ENCODE data around the gene C1orf122. TPM values are rescaled to one million over a fixed set of nuclear protein-coding genes. Genes with fewer than 3 reads are reported as not detected.

The C1orf122 gene
- total and polyA plus RNA-seq, 12 donors: 37.8 to 53.0 (median 46.8) TPM

- intact Hi-C loops (cut with DNase I): no loop called here
- Histone ChIP-seq H3K27ac (no peak overlapping the region), H3K27me3 (peaks cover 0 to 41% (median 26%) of the 10 kb centered on the region in 7 donors), H3K4me1 (no peaks in the 10 kb centered on the region), H3K4me3 (no peak overlapping the region), H3K9me3 (no peaks in the 10 kb centered on the region), H3K36me3 (no peaks in the 10 kb centered on the region)
- TF ChIP-seq, protein P1, sequence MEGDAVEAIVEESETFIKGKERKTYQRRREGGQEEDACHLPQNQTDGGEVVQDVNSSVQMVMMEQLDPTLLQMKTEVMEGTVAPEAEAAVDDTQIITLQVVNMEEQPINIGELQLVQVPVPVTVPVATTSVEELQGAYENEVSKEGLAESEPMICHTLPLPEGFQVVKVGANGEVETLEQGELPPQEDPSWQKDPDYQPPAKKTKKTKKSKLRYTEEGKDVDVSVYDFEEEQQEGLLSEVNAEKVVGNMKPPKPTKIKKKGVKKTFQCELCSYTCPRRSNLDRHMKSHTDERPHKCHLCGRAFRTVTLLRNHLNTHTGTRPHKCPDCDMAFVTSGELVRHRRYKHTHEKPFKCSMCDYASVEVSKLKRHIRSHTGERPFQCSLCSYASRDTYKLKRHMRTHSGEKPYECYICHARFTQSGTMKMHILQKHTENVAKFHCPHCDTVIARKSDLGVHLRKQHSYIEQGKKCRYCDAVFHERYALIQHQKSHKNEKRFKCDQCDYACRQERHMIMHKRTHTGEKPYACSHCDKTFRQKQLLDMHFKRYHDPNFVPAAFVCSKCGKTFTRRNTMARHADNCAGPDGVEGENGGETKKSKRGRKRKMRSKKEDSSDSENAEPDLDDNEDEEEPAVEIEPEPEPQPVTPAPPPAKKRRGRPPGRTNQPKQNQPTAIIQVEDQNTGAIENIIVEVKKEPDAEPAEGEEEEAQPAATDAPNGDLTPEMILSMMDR (IDR thresholded peaks at IDR 0.05): no peak
- DNase-seq: no peak
- WGBS, 2 donors: 74 to 82% methylated on average over 17 of the region's 17 CpGs
- no peak for ATAC-seq
Observed at GRCh38 chr1:37782491-37782890, 25.1 kb upstream of the C1orf122 start.

DNA sequence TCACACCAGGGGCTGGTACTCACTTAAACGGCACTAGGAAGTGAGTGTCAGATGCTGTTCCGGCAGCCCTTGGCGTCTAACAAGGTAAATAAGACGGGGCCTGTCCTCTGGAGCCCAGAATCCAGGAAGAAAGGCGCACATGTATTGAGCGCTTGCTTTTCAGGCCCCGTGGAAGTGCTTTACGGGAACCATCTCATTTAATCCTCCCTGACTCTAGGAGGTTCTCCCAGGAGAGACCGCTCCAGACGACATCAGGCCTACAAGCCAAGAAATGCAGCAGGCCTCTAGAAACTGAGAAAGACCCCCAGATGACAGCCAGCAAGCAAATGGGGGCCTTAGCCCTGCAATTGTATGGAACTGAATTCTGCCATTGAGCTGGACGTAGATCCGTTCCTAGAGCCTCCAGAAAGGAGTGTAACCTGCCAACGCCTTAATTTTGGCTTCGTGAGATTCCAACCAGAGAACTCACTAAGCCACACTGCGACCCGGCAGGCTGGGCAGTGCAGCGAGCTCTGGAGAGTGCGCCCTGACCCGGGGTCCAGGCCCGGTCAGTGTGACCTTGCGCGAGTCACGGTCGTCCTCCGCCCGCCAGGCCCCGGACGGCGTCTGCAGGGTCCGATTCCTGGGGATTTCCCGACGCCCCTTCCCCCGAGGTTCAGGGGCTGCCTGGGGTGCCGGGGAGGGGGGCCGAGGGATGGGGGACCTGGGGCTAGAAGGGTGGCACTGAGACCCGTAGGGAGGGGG lies 14.5 kb upstream of the C1orf122 start:
- ATAC-seq (no peak), DNase-seq (no peak)
- Histone ChIP-seq H3K27me3 (peaks cover 0 to 53% (median 15%) of the 10 kb centered on the region in 7 donors), H3K9me3 (no peaks in the 10 kb centered on the region), H3K4me3 (peak overlapping the region in 9 of 10 donors; percentile 48 to 67 (median 59)), H3K4me1 (peaks cover 0 to 22% (median 16%) of the 10 kb centered on the region in 9 donors), H3K27ac (no peak overlapping the region), H3K36me3 (no peaks in the 10 kb centered on the region)
- intact Hi-C loops (cut with DNase I): no loop called here
- TF ChIP-seq, protein P1 (IDR thresholded peaks at IDR 0.05): no peak
- WGBS, 2 donors: 28 to 31% methylated on average over 36 of the region's 36 CpGs

GRCh38 chr1:37793773-37794371 lies 13.7 kb upstream of the C1orf122 start, which contains the start of gene MANEAL:
Gene MANEAL (plus strand): TSS chr1:37793847. CDS start chr1:37794183, 336 bp downstream.
- Histone ChIP-seq H3K27me3 (peaks cover 0 to 47% (median 12%) of the 10 kb centered on the region in 7 donors), H3K4me1 (peaks cover 0 to 22% (median 16%) of the 10 kb centered on the region in 9 donors), H3K36me3 (no peaks in the 10 kb centered on the region), H3K4me3 (peak within 1 kb of the TSS in 9 of 10 donors; percentile 48 to 67 (median 59)), H3K9me3 (no peaks in the 10 kb centered on the region), H3K27ac (no peak within 1 kb of the TSS)
- 0% methylated on average over 46 to 80 of the region's 82 CpGs for WGBS, 2 donors
- peak in 1 of 2 donors; percentile 42 for DNase-seq
- intact Hi-C loops (cut with DNase I): no loop called here
- TF ChIP-seq, protein P1 (IDR thresholded peaks at IDR 0.05): no peak
- ATAC-seq: peak; percentile 68 to 89 (median 81)

DNA sequence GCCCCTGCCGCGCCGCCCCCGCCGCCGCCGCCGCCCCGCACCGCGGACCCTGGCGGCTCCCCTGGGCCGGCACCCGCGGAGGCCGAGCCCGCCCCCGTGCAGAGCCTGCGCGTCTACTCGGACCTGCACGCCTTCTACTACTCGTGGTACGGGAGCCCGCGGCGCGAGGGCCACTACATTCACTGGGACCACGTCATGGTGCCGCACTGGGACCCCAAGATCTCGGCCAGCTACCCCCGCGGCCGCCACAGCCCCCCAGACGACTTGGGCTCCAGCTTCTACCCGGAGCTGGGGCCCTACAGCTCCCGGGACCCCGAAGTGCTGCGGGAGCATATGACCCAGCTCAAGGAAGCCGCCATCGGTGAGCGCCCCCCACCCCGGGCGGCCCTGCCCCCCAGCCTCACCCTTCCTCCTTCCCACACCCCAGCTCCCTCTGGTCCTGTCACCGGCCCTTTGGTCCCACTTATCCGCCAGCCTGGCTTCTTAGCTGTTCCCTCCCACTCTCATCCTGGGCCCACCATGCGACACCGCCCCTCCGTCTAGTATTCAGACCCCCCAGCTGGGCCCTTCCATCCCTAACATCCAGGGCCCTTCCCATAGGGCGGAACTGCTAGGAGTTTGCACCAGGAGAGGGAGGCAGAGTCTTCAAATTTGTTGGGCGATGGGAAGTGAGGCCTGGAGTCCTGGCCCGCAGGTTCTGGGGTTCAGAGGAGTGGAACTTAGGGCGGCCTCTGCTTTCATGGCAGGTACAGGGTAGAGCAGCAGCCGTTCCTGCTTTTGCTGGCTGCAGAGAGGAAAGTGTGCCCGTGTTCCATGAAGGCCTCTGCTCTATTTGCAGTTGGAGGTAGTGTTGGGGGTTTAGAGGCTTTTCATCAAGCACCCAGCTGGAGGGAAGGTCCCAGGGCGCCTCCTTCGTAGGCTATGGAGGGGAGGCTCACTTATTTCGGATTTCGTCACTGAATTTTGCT lies 12.9 kb upstream of the C1orf122 start:
- Histone ChIP-seq H3K36me3 (peaks cover 0 to 6% (median 0%) of the 10 kb centered on the region in 9 donors), H3K4me1 (peaks cover 0 to 22% (median 16%) of the 10 kb centered on the region in 9 donors), H3K27ac (no peak overlapping the region), H3K9me3 (no peaks in the 10 kb centered on the region), H3K27me3 (peaks cover 0 to 39% (median 8%) of the 10 kb centered on the region in 7 donors), H3K4me3 (peak overlapping the region in 9 of 10 donors; percentile 14 to 67 (median 59))
- ATAC-seq (peak in 1 of 8 donors; percentile 8), DNase-seq (no peak)
- TF ChIP-seq, protein P1 (IDR thresholded peaks at IDR 0.05): no peak
- 8 to 11% methylated on average over 50 to 59 of the region's 59 CpGs for WGBS, 2 donors
- intact Hi-C loops (cut with DNase I): no loop called here
